ENCODE data around the gene PIK3R3. TPM values are rescaled to one million over a fixed set of nuclear protein-coding genes. Genes with fewer than 3 reads are reported as not detected.

Gene PIK3R3
- total and polyA plus RNA-seq, 8 donors: 1.2 to 4.9 (median 4.1) TPM

DNA sequence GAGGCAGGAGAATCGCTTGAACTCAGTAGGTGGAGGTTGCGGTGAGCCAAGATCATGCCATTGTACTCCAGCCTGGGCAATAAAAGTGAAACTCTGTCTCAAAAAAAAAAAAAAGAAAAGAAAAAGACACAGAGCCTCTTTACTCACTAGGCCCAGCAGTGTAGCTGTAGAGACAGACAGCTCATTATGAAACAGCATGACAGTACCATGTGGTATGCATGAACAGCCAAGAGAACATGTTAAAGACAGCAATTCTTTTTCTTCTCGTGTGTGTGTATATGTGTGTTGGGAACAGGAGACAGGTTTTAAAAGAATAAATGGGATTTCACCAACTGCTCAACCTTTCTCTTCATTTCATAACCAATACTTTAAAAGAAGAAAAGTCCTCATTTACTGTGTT, 118.8 kb downstream of the PIK3R3 start:
- H3K27me3 ChIP-seq: no peaks in the 10 kb centered on the region
- no peak for FAIRE-seq
- intact Hi-C loops (cut with DNase I): no loop called here
- WGBS, 2 donors: 97 to 100% methylated on average over 3 of the region's 3 CpGs
- TF ChIP-seq CTCF (IDR thresholded peaks at IDR 0.05): no peak
- H3K36me3 ChIP-seq: peaks cover 0 to 4% (median 0%) of the 10 kb centered on the region in 3 donors
- ATAC-seq: no peak
- DNase-seq: no peak
- H3K4me3 ChIP-seq: no peak overlapping the region
- no peak overlapping the region for H3K27ac ChIP-seq
- H3K4me1 ChIP-seq: no peaks in the 10 kb centered on the region
- no peaks in the 10 kb centered on the region for H3K9me3 ChIP-seq

- WGBS, 2 donors: 89 to 90% methylated on average over 1 of the region's 1 CpG
- H3K36me3 ChIP-seq: peaks cover 0 to 14% (median 0%) of the 10 kb centered on the region in 3 donors
- no peak for FAIRE-seq
- no peak for TF ChIP-seq CTCF (IDR thresholded peaks at IDR 0.05)
- H3K4me1 ChIP-seq: no peaks in the 10 kb centered on the region
- no peak overlapping the region for H3K4me3 ChIP-seq
- DNase-seq: no peak
- no peak for ATAC-seq
- no peaks in the 10 kb centered on the region for H3K9me3 ChIP-seq
- intact Hi-C loops (cut with DNase I): no loop called here
- no peaks in the 10 kb centered on the region for H3K27me3 ChIP-seq
- H3K27ac ChIP-seq: no peak overlapping the region
Measured at GRCh38 chr1:46012236-46012635, 120.2 kb downstream of the PIK3R3 start.

GRCh38 chr1:46011121-46011695, 121.2 kb downstream of the PIK3R3 start:
- ATAC-seq (no peak), DNase-seq (no peak), FAIRE-seq (no peak)
- WGBS, 2 donors: 88 to 89% methylated on average over 7 of the region's 7 CpGs
- H3K9me3 ChIP-seq: no peaks in the 10 kb centered on the region
- H3K4me3 ChIP-seq: no peak overlapping the region
- no peak for TF ChIP-seq CTCF (IDR thresholded peaks at IDR 0.05)
- intact Hi-C loops (cut with DNase I): no loop called here
- no peaks in the 10 kb centered on the region for H3K4me1 ChIP-seq
- no peak overlapping the region for H3K27ac ChIP-seq
- H3K36me3 ChIP-seq: peaks cover 0 to 14% (median 0%) of the 10 kb centered on the region in 3 donors
- H3K27me3 ChIP-seq: no peaks in the 10 kb centered on the region

- WGBS, 2 donors: 95 to 97% methylated on average over 6 of the region's 6 CpGs
- no peak for ATAC-seq
- Histone ChIP-seq H3K36me3 (peaks cover 0 to 14% (median 0%) of the 10 kb centered on the region in 3 donors), H3K9me3 (no peaks in the 10 kb centered on the region), H3K27me3 (no peaks in the 10 kb centered on the region), H3K4me1 (no peaks in the 10 kb centered on the region), H3K4me3 (no peak overlapping the region), H3K27ac (no peak overlapping the region)
- DNase-seq: no peak
- TF ChIP-seq CTCF (IDR thresholded peaks at IDR 0.05): no peak
- no peak for FAIRE-seq
- intact Hi-C loops (cut with DNase I): no loop called here
Measured at GRCh38 chr1:46010611-46011010, 121.8 kb downstream of the PIK3R3 start.

GRCh38 chr1:46008585-46008984, 123.8 kb downstream of the PIK3R3 start:
- Histone ChIP-seq H3K27me3 (no peaks in the 10 kb centered on the region), H3K27ac (no peak overlapping the region), H3K36me3 (peaks cover 0 to 14% (median 0%) of the 10 kb centered on the region in 3 donors), H3K4me1 (no peaks in the 10 kb centered on the region), H3K4me3 (no peak overlapping the region), H3K9me3 (no peaks in the 10 kb centered on the region)
- ATAC-seq (no peak), DNase-seq (no peak), FAIRE-seq (no peak)
- no peak for TF ChIP-seq CTCF (IDR thresholded peaks at IDR 0.05)
- intact Hi-C loops (cut with DNase I): no loop called here

Data from pancreas (tissue), 10 donors.